ENCODE results near the gene SLC30A3.

Gene SLC30A3

DNA sequence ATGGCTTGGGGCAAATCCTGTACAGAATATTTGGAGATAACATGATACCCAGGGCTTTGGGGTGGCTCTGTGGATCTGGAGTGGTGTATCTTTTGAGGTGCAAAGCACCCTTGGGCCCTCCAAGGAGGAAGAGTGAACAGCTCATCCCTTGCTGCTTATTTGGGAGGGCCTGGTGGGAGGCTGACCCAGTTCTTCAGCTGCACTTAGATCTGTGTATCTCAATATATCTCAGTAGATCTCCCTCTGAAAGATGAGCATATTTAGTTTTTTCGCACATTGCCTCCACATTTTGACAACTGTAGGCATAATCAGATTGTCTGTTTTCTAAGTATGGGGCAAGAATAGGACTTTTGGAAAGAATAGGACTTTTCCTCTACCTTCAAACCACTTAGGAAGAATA lies 22.1 kb upstream of the SLC30A3 start:
- TF ChIP-seq, protein P1, sequence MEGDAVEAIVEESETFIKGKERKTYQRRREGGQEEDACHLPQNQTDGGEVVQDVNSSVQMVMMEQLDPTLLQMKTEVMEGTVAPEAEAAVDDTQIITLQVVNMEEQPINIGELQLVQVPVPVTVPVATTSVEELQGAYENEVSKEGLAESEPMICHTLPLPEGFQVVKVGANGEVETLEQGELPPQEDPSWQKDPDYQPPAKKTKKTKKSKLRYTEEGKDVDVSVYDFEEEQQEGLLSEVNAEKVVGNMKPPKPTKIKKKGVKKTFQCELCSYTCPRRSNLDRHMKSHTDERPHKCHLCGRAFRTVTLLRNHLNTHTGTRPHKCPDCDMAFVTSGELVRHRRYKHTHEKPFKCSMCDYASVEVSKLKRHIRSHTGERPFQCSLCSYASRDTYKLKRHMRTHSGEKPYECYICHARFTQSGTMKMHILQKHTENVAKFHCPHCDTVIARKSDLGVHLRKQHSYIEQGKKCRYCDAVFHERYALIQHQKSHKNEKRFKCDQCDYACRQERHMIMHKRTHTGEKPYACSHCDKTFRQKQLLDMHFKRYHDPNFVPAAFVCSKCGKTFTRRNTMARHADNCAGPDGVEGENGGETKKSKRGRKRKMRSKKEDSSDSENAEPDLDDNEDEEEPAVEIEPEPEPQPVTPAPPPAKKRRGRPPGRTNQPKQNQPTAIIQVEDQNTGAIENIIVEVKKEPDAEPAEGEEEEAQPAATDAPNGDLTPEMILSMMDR (IDR thresholded peaks at IDR 0.05; ENCODE audit: insufficient read depth, missing control alignments): no peak
- DNase-seq (ENCODE audit: insufficient read length, low spot score) (no peak), FAIRE-seq (no peak)

DNA sequence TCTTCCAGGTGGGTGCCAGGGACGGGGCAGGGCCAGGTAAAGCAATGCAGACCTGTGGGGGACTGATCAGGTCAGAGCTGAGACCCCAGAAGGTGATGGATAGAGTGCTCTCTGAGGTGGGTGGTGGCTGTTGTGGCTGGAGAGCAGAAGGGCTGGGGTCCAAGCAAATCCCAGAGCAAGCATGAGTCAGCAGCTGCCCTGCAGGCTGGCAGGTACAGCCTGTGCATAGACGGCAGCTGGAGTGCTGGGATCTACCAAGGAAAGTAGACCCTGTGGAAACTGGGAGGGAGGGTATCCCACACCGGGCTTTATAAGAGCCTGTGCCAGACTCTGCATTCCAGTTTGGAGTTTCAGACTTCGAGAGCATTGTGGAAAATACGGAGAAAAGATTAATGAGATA lies 20.0 kb upstream of the SLC30A3 start:
- FAIRE-seq (no peak), DNase-seq (ENCODE audit: insufficient read length, low spot score) (no peak)
- TF ChIP-seq, protein P1 (IDR thresholded peaks at IDR 0.05; ENCODE audit: insufficient read depth, missing control alignments): no peak

DNA sequence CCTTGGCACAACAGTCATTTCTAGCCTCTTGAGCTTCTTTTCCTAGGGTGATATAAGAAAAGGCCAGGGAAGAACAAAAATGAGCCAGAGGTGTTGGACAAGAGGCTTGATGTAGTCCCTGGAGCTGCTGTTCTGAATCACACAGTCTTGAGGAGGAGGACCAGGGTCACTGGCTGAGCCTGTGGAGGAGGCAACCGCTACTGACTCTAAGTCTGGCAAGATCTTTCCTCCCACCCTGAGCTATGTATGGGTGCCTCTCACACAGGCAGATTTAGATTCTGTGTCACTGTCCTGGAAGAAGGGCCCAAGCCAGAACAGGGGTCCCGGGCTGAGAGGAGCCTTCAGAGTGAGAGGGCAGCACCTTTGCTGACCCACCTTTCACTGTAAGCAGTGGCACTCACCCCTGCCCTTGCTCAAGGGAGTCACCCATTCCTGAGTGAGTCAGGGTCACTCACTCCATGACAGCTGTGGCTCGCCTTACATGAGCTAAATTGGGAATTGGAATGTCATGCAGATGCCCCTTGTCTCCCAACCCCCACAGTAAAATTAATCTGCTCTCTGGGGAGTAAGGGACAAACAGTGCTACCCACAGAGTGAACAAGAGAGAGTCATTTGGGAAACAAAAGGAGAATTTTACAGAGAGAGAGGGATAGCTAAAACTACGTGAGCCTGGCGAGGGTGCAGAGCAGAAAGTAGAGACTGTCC lies 19.2 kb upstream of the SLC30A3 start, which contains the start of gene TRIM54:
Gene TRIM54, plus strand, starts transcription at position 575 of the 705 bp plus-strand sequence. CDS start 303 bp downstream, outside the sequence.
- FAIRE-seq: no peak
- DNase-seq (ENCODE audit: insufficient read length, low spot score): no peak
- TF ChIP-seq, protein P1 (IDR thresholded peaks at IDR 0.05; ENCODE audit: insufficient read depth, missing control alignments): no peak

DNA sequence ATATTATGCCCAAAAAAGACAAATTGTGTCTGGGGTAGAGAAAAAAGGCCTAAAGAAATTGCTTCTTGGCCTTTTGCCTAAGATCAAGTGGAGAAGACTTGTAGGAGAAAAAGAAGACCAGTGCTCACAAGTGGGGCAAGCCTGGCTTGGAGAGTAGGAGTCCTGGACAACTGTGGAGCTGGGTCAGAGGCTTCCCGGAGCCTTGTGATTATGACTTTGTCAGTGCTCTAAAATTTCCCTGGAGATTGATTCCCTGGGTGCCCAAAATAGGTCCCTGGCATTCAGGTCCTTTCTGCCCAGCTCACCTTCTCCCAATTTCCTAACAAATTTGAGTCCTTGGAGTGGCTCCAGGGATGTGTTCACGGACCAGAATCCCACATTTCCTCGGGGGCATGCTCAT lies 18.6 kb upstream of the SLC30A3 start:
- DNase-seq (ENCODE audit: insufficient read length, low spot score) (no peak), FAIRE-seq (no peak)
- TF ChIP-seq, protein P1 (IDR thresholded peaks at IDR 0.05; ENCODE audit: insufficient read depth, missing control alignments): no peak

DNA sequence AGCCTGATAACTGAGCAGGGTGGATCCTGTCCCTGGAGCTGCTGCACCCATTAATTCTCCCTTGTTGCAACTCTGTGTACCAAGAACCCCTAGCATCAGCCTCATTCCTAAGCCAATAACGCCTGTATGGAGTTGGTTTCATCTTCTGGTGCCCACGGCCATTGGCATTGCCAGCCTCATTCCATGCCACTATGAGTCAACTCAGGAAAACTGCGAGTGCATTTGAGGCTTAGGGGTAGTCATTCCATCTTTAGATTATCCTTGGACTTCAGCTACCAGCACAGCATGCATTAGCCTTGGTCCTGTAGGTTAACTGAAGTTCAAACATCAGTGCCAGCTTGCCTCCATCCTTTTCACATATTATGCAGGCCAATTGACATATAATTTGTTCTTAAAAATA lies 18.0 kb upstream of the SLC30A3 start:
- TF ChIP-seq, protein P1 (IDR thresholded peaks at IDR 0.05; ENCODE audit: insufficient read depth, missing control alignments): no peak
- FAIRE-seq: no peak
- DNase-seq (ENCODE audit: insufficient read length, low spot score): no peak

DNA sequence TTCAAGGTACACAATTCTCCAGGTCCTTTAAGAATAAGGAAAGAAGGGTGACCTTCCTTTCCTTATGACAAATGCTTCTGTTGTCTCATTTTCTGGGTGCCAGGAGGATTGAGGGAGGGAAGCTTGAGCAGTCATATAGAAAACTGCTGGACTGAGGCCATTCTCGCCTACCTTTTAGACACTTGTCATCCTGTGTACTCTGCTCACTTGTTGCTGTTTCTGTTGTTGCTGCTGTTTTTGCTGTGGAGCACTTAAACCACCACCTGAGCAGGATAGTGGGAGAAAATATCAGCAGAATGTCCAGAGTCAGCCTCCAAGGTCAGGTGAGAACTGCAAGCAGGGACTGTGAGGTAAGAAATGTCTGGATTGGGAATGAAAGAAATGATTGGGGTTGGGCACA lies 15.2 kb upstream of the SLC30A3 start:
- DNase-seq (ENCODE audit: insufficient read length, low spot score) (no peak), FAIRE-seq (no peak)
- TF ChIP-seq, protein P1 (IDR thresholded peaks at IDR 0.05; ENCODE audit: insufficient read depth, missing control alignments): no peak
